ENCODE results near the gene RASIP1. TPM values are rescaled to one million over a fixed set of nuclear protein-coding genes. Genes with fewer than 3 reads are reported as not detected.

RASIP1 gene
- total and polyA plus RNA-seq, 2 of the 8 experiments (the other 6 are each of a cell fraction or from before 2014, with no cell fraction given) = 9.3 to 11.4 TPM

- Histone ChIP-seq H3K14ac (ENCODE audit: insufficient read length) (no peak overlapping the region), H3K27me3 (replicated peaks in 1 of 4; ENCODE audit: control insufficient read depth in 3 of 4, extremely low read depth in 1 of 4, insufficient read depth in 3 of 4, low read length in 3 of 4) (peaks cover 0 to 5% (median 3%) of the 10 kb centered on the region in 4 experiments; a peak in 2 of 7 replicates), H3K9ac (replicated peaks in 1 of 4; ENCODE audit: extremely low read depth in 1 of 4, low read depth in 3 of 4, low read length in 3 of 4) (no peak overlapping the region), H2BK12ac (ENCODE audit: low read depth, low read length) (peak overlapping the region; percentile 92; the same call in 1 of the 2 replicates), H4K5ac (ENCODE audit: insufficient read length, low read depth, low read length) (no peak overlapping the region), H2BK5ac (ENCODE audit: low read depth, low read length) (peak overlapping the region; percentile 91; the same call in 1 of the 2 replicates), H3K23ac (ENCODE audit: insufficient read length) (no peak overlapping the region), H3K4ac (replicated peaks; ENCODE audit: insufficient read length, low read depth, low read length) (no peak overlapping the region), H3K27ac (ENCODE audit: low read depth, low read length) (no peak overlapping the region), H2AFZ (ENCODE audit: low read length) (0 out of 2 replicates have a peak overlapping the region, but pooled peaks have one; percentile 24), H2BK20ac (ENCODE audit: low read length) (peak overlapping the region; percentile 99; the same call in 1 of the 2 replicates), H2AK5ac (ENCODE audit: low read depth, low read length) (peak overlapping the region; percentile 95; the same call in 1 of the 2 replicates), H4K20me1 (replicated peaks in 1 of 2; ENCODE audit: control insufficient read depth in 1 of 2, insufficient read depth in 2 of 2, low read length in 2 of 2) (peaks cover 0 to 3% of the 10 kb centered on the region in 2 experiments), H3K79me1 (ENCODE audit: low read depth, low read length) (no peaks in the 10 kb centered on the region), H3K4me1 (replicated peaks in 1 of 4; ENCODE audit: control insufficient read depth in 3 of 4, insufficient read depth in 4 of 4, low read length in 3 of 4) (peaks cover 2 to 23% (median 19%) of the 10 kb centered on the region in 4 experiments), H2BK15ac (ENCODE audit: low read length) (peak overlapping the region; percentile 72), H3K23me2 (ENCODE audit: low read depth, low read length) (peaks cover 18% of the 10 kb centered on the region; the same call in 1 of the 2 replicates), H3K56ac (replicated peaks; ENCODE audit: insufficient read length, low read depth, low read length) (no peak overlapping the region), H3K4me2 (ENCODE audit: insufficient read depth in 1 of 2, low read depth in 2 of 2, low read length in 2 of 2) (peak overlapping the region; percentile 18 to 36; a peak in 2 of 4 replicates), H3K36me3 (ENCODE audit: control insufficient read depth in 2 of 4, insufficient read depth in 4 of 4, low read length in 3 of 4) (no peaks in the 10 kb centered on the region), H4K91ac (replicated peaks; ENCODE audit: insufficient read length, low read length) (peak overlapping the region; percentile 5), H2BK120ac (replicated peaks; ENCODE audit: low read depth, low read length) (peak overlapping the region; percentile 74), H4K8ac (ENCODE audit: extremely low read depth, insufficient read depth, low read length) (no peak overlapping the region), H3K79me2 (ENCODE audit: control insufficient read depth in 1 of 2, insufficient read depth in 2 of 2, low read length in 2 of 2) (no peaks in the 10 kb centered on the region), H3K9me3 (ENCODE audit: insufficient read depth in 2 of 2, low read depth in 1 of 2, low read length in 1 of 2) (peaks cover 0 to 3% of the 10 kb centered on the region in 2 experiments; a peak in 1 of 4 replicates), H3K18ac (ENCODE audit: extremely low read depth, low read length) (peak overlapping the region; percentile 75), H3K4me3 (ENCODE audit: extremely low read depth in 1 of 4, insufficient read depth in 2 of 4, low read depth in 3 of 4, low read length in 4 of 4) (peak overlapping the region in 2 of 4 experiments; percentile 1 to 15; a peak in 2 of 8 replicates)
- 30% methylated on average over 14 of the region's 19 CpGs; no CpG with 5 or more reads in 1 of the 2 experiments for WGBS, 2 experiments (ENCODE audit: extremely low coverage in 1 of 2, insufficient coverage in 1 of 2, insufficient read length in 1 of 2, insufficient replicate concordance in 2 of 2, low coverage in 1 of 2, low lambda C conversion rate in 2 of 2, missing lambda C conversion rate in 1 of 2)
- ChIA-PET CTCF (ENCODE audit: partially characterized antibody) (interaction anchor here (0.7 to 5.8 kb wide), 30 partner anchors 9 to 170 kb away, joined by 3 to 59 read pairs (median 5); partner anchors contain the start of genes CA11 and FUT2), POLR2A (ENCODE audit: partially characterized antibody) (interaction anchor here (0.6 to 2.6 kb wide), 13 partner anchors 10 to 114 kb away, joined by 3 to 16 read pairs (median 3); partner anchors contain the start of genes CA11, FGF21 and FUT2)
- TF ChIP-seq KDM4A (IDR thresholded peaks at IDR 0.05; ENCODE audit: low read depth, low read length, severe bottlenecking) (no peak), PHF8 (conservative IDR thresholded peaks at IDR 0.05; ENCODE audit: low read depth, low read length) (no peak), RNF2 (IDR thresholded peaks at IDR 0.05; ENCODE audit: borderline replicate concordance, low read depth, low read length, missing control alignments, poor library complexity, severe bottlenecking) (no peak), FOSL1 (IDR thresholded peaks at IDR 0.05; ENCODE audit: insufficient read depth, low read depth, low read length) (no peak), RBBP5 (IDR thresholded peaks at IDR 0.05; ENCODE audit: borderline replicate concordance, low read depth, low read length) (0 out of 2 replicates have a peak, but pooled peaks have one; percentile 5), BACH1 (IDR thresholded peaks at IDR 0.05; ENCODE audit: low read length) (no peak), BCL11A (IDR thresholded peaks at IDR 0.05; ENCODE audit: low read depth in 2 of 2, low read length in 2 of 2) (no peak), NANOG (IDR thresholded peaks at IDR 0.05; ENCODE audit: insufficient read depth, low read depth, low read length, poor library complexity, severe bottlenecking) (peak; percentile 84), EP300 (IDR thresholded peaks at IDR 0.05; ENCODE audit: borderline replicate concordance in 1 of 2, low read depth in 2 of 2, low read length in 2 of 2) (no peak)
- DNase-seq (ENCODE audit: low read depth in 1 of 2, low spot score in 2 of 2) (peak in 1 of 2 experiments; percentile 58), FAIRE-seq (no peak)
Observed at GRCh38 chr19:48674216-48674809, 66.1 kb downstream of the RASIP1 start.

All from H1 (cell line).